Hepatocyte (in vitro differentiated cells): ENCODE measurements around the gene DCC. TPM values are rescaled to one million over a fixed set of nuclear protein-coding genes. Genes with fewer than 3 reads are reported as not detected.

Source experiments
- DNase-seq: peaks from one replicate; pipeline ENCODE4 v3.0.0-alpha.2; 2016; ENCODE audit warnings: low spot score
- H2AFZ ChIP-seq: fragments of 200-600 bp; sonication (generic); 2 replicates; pipeline ENCODE4 v1.6.0; 2016; ENCODE audit warnings: antibody characterized with exemption, mild to moderate bottlenecking
- H3K27ac ChIP-seq: fragments of 200-600 bp; sonication (generic); 2 replicates; pipeline ENCODE4 v1.5.1; 2016; ENCODE audit warnings: mild to moderate bottlenecking
- H3K27me3 ChIP-seq: fragments of 200-600 bp; sonication (generic); 2 replicates; pipeline ENCODE4 v1.6.1; 2016
- H3K36me3 ChIP-seq: fragments of 200-600 bp; sonication (generic); replicated peaks from 2 replicates; pipeline ENCODE4 v1.5.1; 2016; ENCODE audit warnings: low read depth; ENCODE audit not compliant: insufficient read depth
- H3K4me1 ChIP-seq: fragments of 200-600 bp; sonication (generic); 2 replicates; pipeline ENCODE4 v1.5.1; 2016; ENCODE audit warnings: mild to moderate bottlenecking, moderate library complexity; ENCODE audit not compliant: insufficient read depth
- H3K4me2 ChIP-seq: fragments of 200-600 bp; sonication (generic); 2 replicates; pipeline ENCODE4 v1.6.0; 2016
- H3K4me3 ChIP-seq: fragments of 200-600 bp; sonication (generic); 2 replicates; pipeline ENCODE4 v1.5.1; 2016; ENCODE audit warnings: mild to moderate bottlenecking
- H3K79me2 ChIP-seq: fragments of 200-600 bp; sonication (generic); 2 replicates; pipeline ENCODE4 v1.6.0; 2017; ENCODE audit warnings: mild to moderate bottlenecking
- H3K9me2 ChIP-seq: fragments of 200-600 bp; sonication (generic); replicated peaks from 2 replicates; pipeline ENCODE4 v1.6.0; 2017; ENCODE audit warnings: mild to moderate bottlenecking; ENCODE audit not compliant: insufficient read depth
- H3K9me3 ChIP-seq: fragments of 200-600 bp; sonication (generic); 2 replicates; pipeline ENCODE4 v1.5.1; 2016; ENCODE audit warnings: low read depth, mild to moderate bottlenecking
- H4K20me1 ChIP-seq: fragments of 200-600 bp; sonication (generic); 2 replicates; pipeline ENCODE4 v1.6.0; 2016; ENCODE audit warnings: mild to moderate bottlenecking; ENCODE audit not compliant: insufficient read depth, poor library complexity, severe bottlenecking
- CTCF ChIP-seq: fragments of 200-600 bp; sonication (generic); IDR thresholded peaks from 2 replicates; pipeline ENCODE4 v1.5.1; 2016; ENCODE audit warnings: antibody characterized with exemption, mild to moderate bottlenecking; ENCODE audit not compliant: poor library complexity
- EZH2 ChIP-seq: fragments of 200-600 bp; sonication (generic); IDR thresholded peaks from 2 replicates; pipeline ENCODE4 v1.6.1; 2016; ENCODE audit warnings: antibody characterized with exemption, mild to moderate bottlenecking, borderline replicate concordance
- EZH2phosphoT487 ChIP-seq: fragments of 200-600 bp; sonication (generic); IDR thresholded peaks from one replicate; pipeline ENCODE4 v1.6.1; 2018; ENCODE audit warnings: antibody characterized with exemption, mild to moderate bottlenecking, low read depth, moderate library complexity; ENCODE audit not compliant: unreplicated experiment, severe bottlenecking
- WGBS: methylation state at CpG from one replicate; pipeline ENCODE4 v1.1.6; 2016; ENCODE audit warnings: low lambda C conversion rate; ENCODE audit errors: missing lambda C conversion rate; 5-methylcytosine and 5-hydroxymethylcytosine counted together
- polyA plus RNA-seq: library from polyadenylated mRNA; unstranded; fragments of >200 nt; fragmentation: Nextera tagmentation; extraction: Ambion mirVana; gene quantifications from 2 replicates; pipeline ENCODE4 v1.2.1, GENCODE V29; 2016
- total RNA-seq: library from RNA; depleted of rRNA; stranded (reverse); fragments of >200 nt; gene quantifications from 2 replicates; pipeline ENCODE4 v1.2.3, GENCODE V29; 2014

The DCC gene
- total and polyA plus RNA-seq, 2 experiments from 2014 or later: 1.0 to 3.5 TPM

DNA sequence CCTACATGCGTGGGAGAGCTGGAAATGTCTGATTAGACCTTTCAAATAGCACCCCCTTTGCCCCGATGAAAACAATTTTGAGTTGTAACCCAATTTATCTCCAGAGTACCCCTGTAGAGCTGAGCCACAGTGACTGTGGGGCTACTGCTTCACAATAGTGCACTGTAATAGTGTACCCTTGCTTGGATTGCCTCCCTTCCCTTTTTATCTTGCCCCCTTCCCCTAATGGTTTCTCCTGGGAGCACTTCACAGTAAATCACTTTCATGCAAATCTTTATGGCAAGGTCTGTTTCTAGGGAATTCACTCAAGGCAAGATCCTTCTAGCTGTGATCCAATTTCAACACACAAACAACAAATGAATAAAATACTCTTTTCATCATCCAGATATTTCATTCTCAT is 1196.9 kb downstream of the DCC start:
- 98% methylated on average over 2 of the region's 2 CpGs for WGBS
- H3K36me3 ChIP-seq: no peaks in the 10 kb centered on the region
- no peaks in the 10 kb centered on the region for H3K27me3 ChIP-seq

DNA sequence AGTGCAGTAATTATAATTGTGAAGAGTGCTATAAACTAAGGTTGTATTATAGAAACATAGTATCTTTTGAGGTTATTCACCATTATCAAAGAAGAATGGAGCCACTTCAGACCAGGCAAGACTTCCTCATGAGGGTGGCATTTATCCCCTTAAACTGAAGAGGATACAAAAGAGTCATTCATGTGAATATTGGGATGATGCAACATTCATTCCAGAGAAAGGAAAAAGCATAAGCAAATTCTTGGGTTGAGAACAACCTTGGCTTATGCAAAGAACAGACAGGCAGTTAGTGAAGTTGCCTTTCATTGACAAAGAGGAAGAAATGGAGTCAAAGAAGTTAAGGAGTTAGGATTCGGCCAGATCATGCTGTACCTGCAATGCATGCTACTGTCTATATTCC is 1201.9 kb downstream of the DCC start:
- no peak for TF ChIP-seq EZH2
- no peak for TF ChIP-seq CTCF
- TF ChIP-seq EZH2phosphoT487: no peak
- Histone ChIP-seq H2AFZ (no peak overlapping the region), H3K4me3 (no peak overlapping the region), H4K20me1 (no peaks in the 10 kb centered on the region), H3K4me1 (no peaks in the 10 kb centered on the region), H3K79me2 (no peaks in the 10 kb centered on the region), H3K36me3 (no peaks in the 10 kb centered on the region), H3K27me3 (no peaks in the 10 kb centered on the region), H3K9me3 (no peaks in the 10 kb centered on the region), H3K9me2 (no peaks in the 10 kb centered on the region), H3K27ac (no peak overlapping the region), H3K4me2 (no peak overlapping the region)
- WGBS: 86% methylated on average over 1 of the region's 1 CpG
- no peak for DNase-seq

More for the DNA sequence above, 1196.9 kb downstream of the DCC start:
- Histone ChIP-seq H3K9me2 (no peaks in the 10 kb centered on the region), H3K79me2 (no peaks in the 10 kb centered on the region), H2AFZ (no peak overlapping the region), H4K20me1 (no peaks in the 10 kb centered on the region), H3K27ac (no peak overlapping the region), H3K4me3 (no peak overlapping the region), H3K4me1 (no peaks in the 10 kb centered on the region), H3K9me3 (no peaks in the 10 kb centered on the region), H3K4me2 (no peak overlapping the region)
- no peak for DNase-seq
- TF ChIP-seq CTCF (no peak), EZH2 (no peak), EZH2phosphoT487 (no peak)

DNA sequence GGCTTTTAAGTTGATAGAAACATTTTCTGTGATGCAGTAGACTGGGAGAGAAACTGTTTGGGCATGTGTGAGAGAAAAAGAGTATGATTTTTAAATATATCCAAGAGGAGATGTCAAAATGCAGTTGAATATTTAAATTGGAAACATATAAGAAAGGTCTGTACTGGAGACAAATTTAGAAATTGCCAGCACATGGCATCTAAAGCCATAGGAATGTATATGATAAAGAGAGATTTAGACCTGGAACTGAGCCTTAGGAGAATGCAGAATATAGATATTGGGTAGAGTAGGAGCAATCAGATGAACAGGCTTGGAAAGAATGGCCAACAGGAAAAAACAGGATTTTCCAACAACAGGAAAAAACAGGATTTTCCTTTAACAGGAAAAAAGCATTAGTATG is 1203.7 kb downstream of the DCC start:
- Histone ChIP-seq H3K4me1 (no peaks in the 10 kb centered on the region), H3K27me3 (no peaks in the 10 kb centered on the region), H3K9me3 (no peaks in the 10 kb centered on the region), H2AFZ (no peak overlapping the region), H4K20me1 (no peaks in the 10 kb centered on the region), H3K36me3 (no peaks in the 10 kb centered on the region), H3K4me2 (no peak overlapping the region), H3K4me3 (no peak overlapping the region), H3K9me2 (no peaks in the 10 kb centered on the region), H3K27ac (no peak overlapping the region), H3K79me2 (no peaks in the 10 kb centered on the region)
- DNase-seq: no peak
- no peak for TF ChIP-seq EZH2
- TF ChIP-seq CTCF: no peak
- no peak for TF ChIP-seq EZH2phosphoT487

DNA sequence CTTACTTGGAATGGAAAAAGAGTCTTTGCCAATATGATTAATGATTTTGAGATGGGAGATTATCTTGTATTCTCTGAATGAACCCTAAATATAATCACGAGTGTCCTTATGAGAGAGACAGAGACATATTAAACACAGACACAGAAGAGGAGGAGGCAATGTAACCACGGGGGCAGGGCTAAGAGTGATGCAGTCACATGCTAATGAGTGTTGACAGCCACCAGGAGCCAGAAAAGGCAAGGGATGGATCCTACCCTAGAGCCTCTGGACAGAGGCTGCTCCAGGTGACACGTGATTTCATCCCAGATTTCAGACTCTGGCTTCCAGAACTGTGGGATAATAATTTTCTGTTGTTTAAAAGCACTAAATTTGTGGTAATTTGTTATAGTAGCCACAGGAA is 1204.9 kb downstream of the DCC start:
- no peak for TF ChIP-seq EZH2
- TF ChIP-seq EZH2phosphoT487: no peak
- no peak for TF ChIP-seq CTCF
- no peak for DNase-seq
- no peaks in the 10 kb centered on the region for H3K79me2 ChIP-seq
- 60% methylated on average over 3 of the region's 3 CpGs for WGBS
- no peaks in the 10 kb centered on the region for H3K36me3 ChIP-seq
- no peaks in the 10 kb centered on the region for H3K9me2 ChIP-seq
- H3K4me3 ChIP-seq: no peak overlapping the region
- no peak overlapping the region for H2AFZ ChIP-seq
- H3K27me3 ChIP-seq: no peaks in the 10 kb centered on the region
- no peaks in the 10 kb centered on the region for H3K9me3 ChIP-seq
- H3K4me2 ChIP-seq: no peak overlapping the region
- H3K27ac ChIP-seq: no peak overlapping the region
- H4K20me1 ChIP-seq: no peaks in the 10 kb centered on the region
- no peaks in the 10 kb centered on the region for H3K4me1 ChIP-seq
